ENCODE results near the gene RMRP.

RMRP gene

DNA sequence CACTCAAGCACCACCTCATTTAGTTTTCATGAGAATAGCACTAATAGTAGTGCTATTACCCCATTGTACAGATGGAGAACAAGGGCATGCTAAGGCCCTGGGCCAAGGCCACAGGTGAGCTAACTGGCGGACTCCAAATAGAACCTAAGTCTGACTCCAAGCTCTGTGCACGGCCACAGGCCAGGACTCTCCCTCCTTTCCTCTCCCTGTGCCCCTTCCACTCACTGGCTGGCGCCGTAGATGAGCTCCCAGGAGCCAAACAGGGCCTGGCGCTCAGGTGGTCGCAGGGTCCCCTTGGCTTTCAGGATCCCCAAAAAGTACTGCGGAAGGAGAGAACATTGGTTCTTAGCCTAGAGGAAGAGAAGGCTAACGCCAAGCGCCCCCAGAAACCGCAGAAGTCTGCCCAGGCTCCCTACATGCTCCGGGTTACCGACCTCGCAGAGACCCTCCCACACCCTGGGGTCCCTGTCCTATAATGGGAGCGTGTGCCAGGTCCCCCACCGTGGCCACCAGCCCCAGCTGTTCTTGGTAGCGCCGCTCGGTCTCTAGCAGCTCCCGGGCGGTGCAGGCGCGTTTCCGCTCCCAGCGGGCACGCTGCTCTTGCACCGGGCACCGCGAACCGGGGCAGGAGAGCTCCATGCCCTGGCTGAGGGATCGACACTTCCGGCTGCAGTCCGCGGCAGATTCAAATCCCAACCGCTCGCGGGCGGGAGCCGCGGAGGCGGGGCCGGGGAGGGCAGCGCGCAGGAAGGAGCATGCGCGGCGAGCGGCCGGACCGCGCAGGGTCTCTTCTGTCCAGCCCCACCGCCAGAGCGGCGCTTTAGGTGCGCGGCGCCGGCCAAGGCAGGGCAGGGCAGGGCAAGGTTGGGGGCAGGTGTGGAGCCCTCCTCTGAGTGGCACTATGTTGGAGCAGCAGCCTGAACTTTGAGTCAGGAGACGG is 7.0 kb upstream of the RMRP start, which contains the start of gene ARHGEF39 (continued):
- TF ChIP-seq, protein P1, sequence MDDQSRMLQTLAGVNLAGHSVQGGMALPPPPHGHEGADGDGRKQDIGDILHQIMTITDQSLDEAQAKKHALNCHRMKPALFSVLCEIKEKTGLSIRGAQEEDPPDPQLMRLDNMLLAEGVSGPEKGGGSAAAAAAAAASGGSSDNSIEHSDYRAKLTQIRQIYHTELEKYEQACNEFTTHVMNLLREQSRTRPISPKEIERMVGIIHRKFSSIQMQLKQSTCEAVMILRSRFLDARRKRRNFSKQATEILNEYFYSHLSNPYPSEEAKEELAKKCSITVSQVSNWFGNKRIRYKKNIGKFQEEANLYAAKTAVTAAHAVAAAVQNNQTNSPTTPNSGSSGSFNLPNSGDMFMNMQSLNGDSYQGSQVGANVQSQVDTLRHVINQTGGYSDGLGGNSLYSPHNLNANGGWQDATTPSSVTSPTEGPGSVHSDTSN (CRISPR knock-in tag; IDR thresholded peaks at IDR 0.05) = peak; percentile 86; the same call in 1 of the 2 replicates
- TF ChIP-seq, protein P2, sequence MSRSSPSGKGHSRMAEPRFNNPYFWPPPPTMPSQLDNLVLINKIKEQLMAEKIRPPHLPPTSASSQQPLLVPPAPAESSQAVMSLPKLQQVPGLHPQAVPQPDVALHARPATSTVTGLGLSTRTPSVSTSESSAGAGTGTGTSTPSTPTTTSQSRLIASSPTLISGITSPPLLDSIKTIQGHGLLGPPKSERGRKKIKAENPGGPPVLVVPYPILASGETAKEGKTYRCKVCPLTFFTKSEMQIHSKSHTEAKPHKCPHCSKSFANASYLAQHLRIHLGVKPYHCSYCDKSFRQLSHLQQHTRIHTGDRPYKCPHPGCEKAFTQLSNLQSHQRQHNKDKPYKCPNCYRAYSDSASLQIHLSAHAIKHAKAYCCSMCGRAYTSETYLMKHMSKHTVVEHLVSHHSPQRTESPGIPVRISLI (tag by site-specific recombination; IDR thresholded peaks at IDR 0.05) = no peak
- TF ChIP-seq ZBTB48 (tag by site-specific recombination; IDR thresholded peaks at IDR 0.05) = peak; percentile 77
- no peak for TF ChIP-seq ZNF223 (tag by site-specific recombination; IDR thresholded peaks at IDR 0.05)
- TF ChIP-seq ZFP3 (tag by site-specific recombination; IDR thresholded peaks at IDR 0.05; ENCODE audit: low read depth) = no peak
- peak; percentile 72 for TF ChIP-seq SP3 (tag by site-specific recombination; IDR thresholded peaks at IDR 0.05)

- ChIA-PET POLR2A (interaction anchor here (1.6 to 3.0 kb wide), 3 partner anchors 26 to 69 kb away, joined by 4 to 23 read pairs (median 15); partner anchors contain the start of genes CREB3 and TLN1), CTCF (interaction anchor here (0.5 to 14.5 kb wide), 9 partner anchors 15 to 143 kb away, joined by 3 to 157 read pairs (median 13); partner anchors contain the start of gene TPM2)
- no peak overlapping the region for H3K27ac ChIP-seq (ENCODE audit: extremely low read depth, low read depth, low read length)
- peaks cover 5 to 40% of the 10 kb centered on the region in 2 experiments for H3K36me3 ChIP-seq (ENCODE audit: control insufficient read depth in 2 of 2, insufficient read depth in 1 of 2, low read length in 2 of 2)
- H3K4me1 ChIP-seq (ENCODE audit: control insufficient read depth, insufficient read depth, low read length) = peaks cover 8% of the 10 kb centered on the region; the same call in 1 of the 2 replicates
- H3K9me3 ChIP-seq (ENCODE audit: control insufficient read depth, insufficient read depth, low read depth, low read length) = no peaks in the 10 kb centered on the region
- TF ChIP-seq ZNF416 (tag by site-specific recombination; IDR thresholded peaks at IDR 0.05) (no peak), IKZF3 (tag by site-specific recombination; IDR thresholded peaks at IDR 0.05) (no peak), ZNF214 (tag by site-specific recombination; IDR thresholded peaks at IDR 0.05; ENCODE audit: borderline replicate concordance) (no peak), ZBTB1 (tag by site-specific recombination; IDR thresholded peaks at IDR 0.05) (no peak), ZNF704 (tag by site-specific recombination; IDR thresholded peaks at IDR 0.05) (no peak), GLI4 (tag by site-specific recombination; IDR thresholded peaks at IDR 0.05) (no peak), ZNF664 (tag by site-specific recombination; IDR thresholded peaks at IDR 0.05) (no peak), ZNF266 (tag by site-specific recombination; IDR thresholded peaks at IDR 0.05; ENCODE audit: low read depth) (no peak)
- H3K4me3 ChIP-seq (ENCODE audit: low read depth, low read length) = no peak overlapping the region
These were observed 4.6 kb upstream of the RMRP start for GRCh38 chr9:35662437-35662836.

- ChIA-PET POLR2A (interaction anchor here (0.6 to 3.0 kb wide), 7 partner anchors 27 to 546 kb away, joined by 3 to 23 read pairs (median 4); partner anchors contain the start of genes ATOSB, CREB3 and TLN1), CTCF (interaction anchor here (0.5 to 14.5 kb wide), 14 partner anchors 11 to 74 kb away, joined by 3 to 157 read pairs (median 5); partner anchors contain the start of genes CREB3, TLN1 and TPM2)
- TF ChIP-seq ZBTB21 (tag by site-specific recombination; IDR thresholded peaks at IDR 0.05) = no peak
- TF ChIP-seq ZNF701 (tag by site-specific recombination; IDR thresholded peaks at IDR 0.05) = no peak
- TF ChIP-seq, protein P3, sequence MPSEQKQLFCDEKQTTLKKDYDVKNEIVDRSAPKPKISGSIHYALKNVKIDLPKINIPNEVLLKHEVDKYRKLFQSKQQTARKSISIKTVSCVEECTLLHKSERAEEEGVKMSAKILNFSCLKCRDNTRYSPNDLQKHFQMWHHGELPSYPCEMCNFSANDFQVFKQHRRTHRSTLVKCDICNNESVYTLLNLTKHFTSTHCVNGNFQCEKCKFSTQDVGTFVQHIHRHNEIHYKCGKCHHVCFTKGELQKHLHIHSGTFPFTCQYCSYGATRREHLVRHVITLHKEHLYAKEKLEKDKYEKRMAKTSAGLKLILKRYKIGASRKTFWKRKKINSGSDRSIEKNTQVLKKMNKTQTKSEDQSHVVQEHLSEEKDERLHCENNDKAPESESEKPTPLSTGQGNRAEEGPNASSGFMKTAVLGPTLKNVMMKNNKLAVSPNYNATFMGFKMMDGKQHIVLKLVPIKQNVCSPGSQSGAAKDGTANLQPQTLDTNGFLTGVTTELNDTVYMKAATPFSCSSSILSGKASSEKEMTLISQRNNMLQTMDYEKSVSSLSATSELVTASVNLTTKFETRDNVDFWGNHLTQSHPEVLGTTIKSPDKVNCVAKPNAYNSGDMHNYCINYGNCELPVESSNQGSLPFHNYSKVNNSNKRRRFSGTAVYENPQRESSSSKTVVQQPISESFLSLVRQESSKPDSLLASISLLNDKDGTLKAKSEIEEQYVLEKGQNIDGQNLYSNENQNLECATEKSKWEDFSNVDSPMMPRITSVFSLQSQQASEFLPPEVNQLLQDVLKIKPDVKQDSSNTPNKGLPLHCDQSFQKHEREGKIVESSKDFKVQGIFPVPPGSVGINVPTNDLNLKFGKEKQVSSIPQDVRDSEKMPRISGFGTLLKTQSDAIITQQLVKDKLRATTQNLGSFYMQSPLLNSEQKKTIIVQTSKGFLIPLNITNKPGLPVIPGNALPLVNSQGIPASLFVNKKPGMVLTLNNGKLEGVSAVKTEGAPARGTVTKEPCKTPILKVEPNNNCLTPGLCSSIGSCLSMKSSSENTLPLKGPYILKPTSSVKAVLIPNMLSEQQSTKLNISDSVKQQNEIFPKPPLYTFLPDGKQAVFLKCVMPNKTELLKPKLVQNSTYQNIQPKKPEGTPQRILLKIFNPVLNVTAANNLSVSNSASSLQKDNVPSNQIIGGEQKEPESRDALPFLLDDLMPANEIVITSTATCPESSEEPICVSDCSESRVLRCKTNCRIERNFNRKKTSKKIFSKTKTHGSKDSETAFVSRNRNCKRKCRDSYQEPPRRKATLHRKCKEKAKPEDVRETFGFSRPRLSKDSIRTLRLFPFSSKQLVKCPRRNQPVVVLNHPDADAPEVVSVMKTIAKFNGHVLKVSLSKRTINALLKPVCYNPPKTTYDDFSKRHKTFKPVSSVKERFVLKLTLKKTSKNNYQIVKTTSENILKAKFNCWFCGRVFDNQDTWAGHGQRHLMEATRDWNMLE (tag by site-specific recombination; conservative IDR thresholded peaks at IDR 0.05; ENCODE audit: low read depth) = no peak
- no peak for TF ChIP-seq ZNF639 (tag by site-specific recombination; IDR thresholded peaks at IDR 0.05)
- no peak for TF ChIP-seq ZNF777 (tag by site-specific recombination; IDR thresholded peaks at IDR 0.05; ENCODE audit: borderline replicate concordance)
These were observed 4.0 kb upstream of the RMRP start for GRCh38 chr9:35661756-35662350.

More at GRCh38 chr9:35661756-35662350, 4.0 kb upstream of the RMRP start:
- Histone ChIP-seq H3K9me3 (ENCODE audit: control insufficient read depth, insufficient read depth, low read depth, low read length) (no peaks in the 10 kb centered on the region), H3K4me3 (ENCODE audit: low read depth, low read length) (no peak overlapping the region), H3K4me1 (ENCODE audit: control insufficient read depth, insufficient read depth, low read length) (peaks cover 8% of the 10 kb centered on the region; the same call in 1 of the 2 replicates), H3K36me3 (ENCODE audit: control insufficient read depth in 2 of 2, insufficient read depth in 1 of 2, low read length in 2 of 2) (peaks cover 5 to 40% of the 10 kb centered on the region in 2 experiments), H3K27ac (ENCODE audit: extremely low read depth, low read depth, low read length) (no peak overlapping the region)

Measured in HEK293 (cell line).